GM19351 (cell line): ENCODE results near the gene ING1.
"Not testable (repeated sequence)": the region's sequence is repeated elsewhere in the genome, so short reads cannot be mapped to it uniquely, and the experiment has no call there.

Experiments
- ATAC-seq: cut with Tn5 transposase; IDR thresholded peaks from one replicate; pipeline ENCODE4 v1.9.1; 2021; ENCODE audit warnings: mild to moderate bottlenecking, moderate library complexity; ENCODE audit not compliant: unreplicated experiment

The ING1 gene

GRCh38 chr13:110690516-110690915 is 23.0 kb upstream of the ING1 start:
- ATAC-seq = no peak

GRCh38 chr13:110695774-110696173 is 17.7 kb upstream of the ING1 start:
- not testable (repeated sequence) for ATAC-seq

GRCh38 chr13:110696776-110697175 is 16.7 kb upstream of the ING1 start:
- ATAC-seq = no peak

GRCh38 chr13:110697842-110698241 is 15.7 kb upstream of the ING1 start:
- ATAC-seq = no peak

- peak; percentile 91 for ATAC-seq
These were observed 14.8 kb upstream of the ING1 start for GRCh38 chr13:110698689-110699088.

GRCh38 chr13:110699148-110700145 is 14.1 kb upstream of the ING1 start:
- ATAC-seq = peak; percentile 1

GRCh38 chr13:110700186-110700585 is 13.3 kb upstream of the ING1 start:
- ATAC-seq = no peak

GRCh38 chr13:110700641-110701040 is 12.9 kb upstream of the ING1 start:
- no peak for ATAC-seq

GRCh38 chr13:110701061-110701460 is 12.4 kb upstream of the ING1 start:
- not testable (repeated sequence) for ATAC-seq

GRCh38 chr13:110702089-110702488 is 11.4 kb upstream of the ING1 start:
- ATAC-seq = no peak

GRCh38 chr13:110702591-110703526 is 10.6 kb upstream of the ING1 start:
- ATAC-seq = no peak

GRCh38 chr13:110705356-110705825 is 8.1 kb upstream of the ING1 start:
- no peak for ATAC-seq

- ATAC-seq = peak; percentile 89
These were observed 7.5 kb upstream of the ING1 start, which contains the start of gene CARS2 for GRCh38 chr13:110705826-110706569. TSS of gene CARS2 (minus strand) at chr13:110706116. CDS start at chr13:110706093, 23 bp downstream.

- no peak for ATAC-seq
These were observed 6.7 kb upstream of the ING1 start for GRCh38 chr13:110706570-110707372.

GRCh38 chr13:110712081-110712848 is 1.2 kb upstream of the ING1 start:
- peak; percentile 30 for ATAC-seq

GRCh38 chr13:110712849-110713641 is 455 bp upstream of the ING1 start:
- ATAC-seq = peak; percentile 47

GRCh38 chr13:110713981-110714796 is 689 bp downstream of the ING1 start:
- ATAC-seq = no peak
